HG02884 (cell line): Measurements from ENCODE around the gene SEC31A.
"Not testable (repeated sequence)": the region's sequence is repeated elsewhere in the genome, so short reads cannot be mapped to it uniquely, and the experiment has no call there.

Experiments used
- ATAC-seq: cut with Tn5 transposase; IDR thresholded peaks from one replicate; pipeline ENCODE4 v1.9.1; 2021; ENCODE audit warnings: mild to moderate bottlenecking, moderate library complexity; ENCODE audit not compliant: unreplicated experiment

Gene SEC31A

GRCh38 chr4:82890901-82891706, at the start of gene SEC31A:
TSS of gene SEC31A (minus strand) at chr4:82891153. CDS start at chr4:82881936, 9,217 bp downstream.
- ATAC-seq: peak; percentile 90

- ATAC-seq: no peak
These were observed 48.5 kb upstream of the SEC31A start for GRCh38 chr4:82939414-82939813.

- no peak for ATAC-seq
These were observed 43.5 kb upstream of the SEC31A start for GRCh38 chr4:82934441-82934840.

- ATAC-seq: no peak
These were observed 40.1 kb upstream of the SEC31A start for GRCh38 chr4:82930848-82931755.

GRCh38 chr4:82921795-82922194, 30.8 kb upstream of the SEC31A start:
- ATAC-seq: no peak

- no peak for ATAC-seq
These were observed 28.4 kb upstream of the SEC31A start for GRCh38 chr4:82919386-82919785.

GRCh38 chr4:82918091-82918490, 27.1 kb upstream of the SEC31A start:
- no peak for ATAC-seq

- ATAC-seq: not testable (repeated sequence)
These were observed 23.0 kb upstream of the SEC31A start for GRCh38 chr4:82913968-82914367.

- ATAC-seq: no peak
These were observed 22.4 kb upstream of the SEC31A start for GRCh38 chr4:82913305-82913704.

- no peak for ATAC-seq
These were observed 18.4 kb upstream of the SEC31A start for GRCh38 chr4:82909326-82909725.

- peak; percentile 30 for ATAC-seq
These were observed 15.5 kb upstream of the SEC31A start for GRCh38 chr4:82906469-82906868.

- peak; percentile 52 for ATAC-seq
These were observed 14.3 kb upstream of the SEC31A start for GRCh38 chr4:82905205-82905604.

- no peak for ATAC-seq
These were observed 12.8 kb upstream of the SEC31A start for GRCh38 chr4:82903737-82904136.

GRCh38 chr4:82901183-82901718, 10.3 kb upstream of the SEC31A start:
- ATAC-seq: no peak

GRCh38 chr4:82900411-82901182, 9.6 kb upstream of the SEC31A start, which contains the start of gene THAP9:
TSS of gene THAP9 (plus strand) at chr4:82900735. CDS start at chr4:82900803, 68 bp downstream.
- peak; percentile 86 for ATAC-seq

- peak; percentile 4 for ATAC-seq
These were observed 9.1 kb upstream of the SEC31A start for GRCh38 chr4:82900066-82900410.

- no peak for ATAC-seq
These were observed 8.6 kb upstream of the SEC31A start for GRCh38 chr4:82899374-82900065.

GRCh38 chr4:82898322-82899243, 7.6 kb upstream of the SEC31A start:
- no peak for ATAC-seq

- ATAC-seq: no peak
These were observed 5.8 kb upstream of the SEC31A start for GRCh38 chr4:82896755-82897154.
